GM12892 (cell line): ENCODE data around the gene PKIB.

ENCODE experiments used
- POLR2A ChIP-seq: IDR thresholded peaks from 2 replicates; pipeline ENCODE4 v1.6.1; 2011; ENCODE audit warnings: low read depth, low read length, control low read depth
- POLR2AphosphoS5 ChIP-seq: IDR thresholded peaks from 2 replicates; pipeline ENCODE4 v1.6.1; 2011; ENCODE audit warnings: low read depth, low read length, control low read depth

DNA sequence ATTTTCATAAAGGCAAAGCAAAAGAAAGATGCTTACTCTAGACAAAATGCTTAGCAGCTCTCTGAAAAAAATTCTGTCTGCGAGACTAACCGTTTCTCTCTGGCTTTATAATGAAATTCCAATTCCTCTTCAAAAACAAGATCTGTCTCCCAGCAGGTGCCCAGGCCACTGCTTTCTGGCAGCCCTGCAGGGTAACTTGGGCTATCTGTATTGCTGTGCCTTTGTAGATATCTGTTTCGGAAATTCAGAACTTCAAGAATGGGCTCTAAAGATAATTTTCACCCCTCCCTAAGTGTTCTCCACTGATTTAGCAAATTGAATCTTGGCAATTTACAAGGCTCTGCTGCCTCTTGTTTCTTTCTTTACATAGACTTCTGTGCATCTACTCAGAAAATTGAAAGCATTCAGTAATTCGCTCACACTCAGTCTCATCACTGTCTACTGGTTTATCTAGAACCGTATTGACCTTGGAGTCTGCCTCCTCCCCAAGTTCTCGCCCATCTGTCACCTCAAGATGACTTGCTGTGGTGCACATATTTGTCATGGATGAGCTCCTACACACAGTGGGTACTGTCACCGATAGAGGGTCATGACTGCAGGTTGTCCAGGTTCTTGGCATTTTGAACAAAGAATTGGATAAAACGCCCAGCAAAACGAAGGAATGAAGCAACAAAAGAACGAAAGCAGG, 142.9 kb downstream of the PKIB start:
- TF ChIP-seq POLR2A (no peak), POLR2AphosphoS5 (no peak)
